GM18951 (cell line): ENCODE results near the gene SKOR2.

Experiments
- POLR2A ChIP-seq: IDR thresholded peaks from 4 replicates; pipeline ENCODE4 v1.6.1; 2011; ENCODE audit warnings: mild to moderate bottlenecking; ENCODE audit not compliant: insufficient read length, insufficient read depth; ENCODE audit errors: extremely low read depth
- in situ Hi-C: fragments of 300-500 bp; cut with MboI; formaldehyde crosslinking; loops from one replicate; pipeline ENCODE4 v1.12.0; 2022; ENCODE audit warnings: low sequenced_read_pairs, mixed read lengths, inconsistent platforms; ENCODE audit not compliant: unreplicated experiment

The SKOR2 gene

GRCh38 chr18:47263430-47264307 lies 12.2 kb upstream of the SKOR2 start:
- TF ChIP-seq POLR2A: no peak
- in situ Hi-C loops: no loop called here

GRCh38 chr18:47263150-47263429 lies 11.6 kb upstream of the SKOR2 start:
- no peak for TF ChIP-seq POLR2A
- in situ Hi-C loops: no loop called here

- TF ChIP-seq POLR2A: no peak
- in situ Hi-C loops: no loop called here
Observed at GRCh38 chr18:47262301-47263149, 11.1 kb upstream of the SKOR2 start.

GRCh38 chr18:47261902-47262300 lies 10.4 kb upstream of the SKOR2 start:
- TF ChIP-seq POLR2A: no peak
- in situ Hi-C loops: no loop called here

- in situ Hi-C loops: no loop called here
- TF ChIP-seq POLR2A: no peak
Observed at GRCh38 chr18:47260924-47261701, 9.7 kb upstream of the SKOR2 start.

GRCh38 chr18:47260120-47260923 lies 8.9 kb upstream of the SKOR2 start:
- in situ Hi-C loops: no loop called here

GRCh38 chr18:47254341-47254939 lies 3.0 kb upstream of the SKOR2 start:
- TF ChIP-seq POLR2A: no peak
- in situ Hi-C loops: no loop called here

More at GRCh38 chr18:47260120-47260923, 8.9 kb upstream of the SKOR2 start:
- no peak for TF ChIP-seq POLR2A

GRCh38 chr18:47253101-47253654 lies 1.7 kb upstream of the SKOR2 start:
- in situ Hi-C loops: no loop called here
- TF ChIP-seq POLR2A: no peak

GRCh38 chr18:47250391-47251046 lies 941 bp downstream of the SKOR2 start:
- in situ Hi-C loops: no loop called here
- TF ChIP-seq POLR2A: no peak

GRCh38 chr18:47249314-47249981 lies 2.0 kb downstream of the SKOR2 start:
- in situ Hi-C loops: no loop called here
- no peak for TF ChIP-seq POLR2A

- TF ChIP-seq POLR2A: no peak
Observed at GRCh38 chr18:47248604-47249313, 2.7 kb downstream of the SKOR2 start.

More at GRCh38 chr18:47248604-47249313, 2.7 kb downstream of the SKOR2 start:
- in situ Hi-C loops: no loop called here
